Hepatocyte (in vitro differentiated cells): ENCODE measurements around the gene ZDHHC22. TPM values are rescaled to one million over a fixed set of nuclear protein-coding genes. Genes with fewer than 3 reads are reported as not detected.
A peak's percentile ranks its signal among the peaks of the same experiment; 100 is the strongest.

Experiments used
- DNase-seq: peaks from one replicate; pipeline ENCODE4 v3.0.0-alpha.2; 2016; ENCODE audit warnings: low spot score
- H2AFZ ChIP-seq: fragments of 200-600 bp; sonication (generic); 2 replicates; pipeline ENCODE4 v1.6.0; 2016; ENCODE audit warnings: antibody characterized with exemption, mild to moderate bottlenecking
- H3K27ac ChIP-seq: fragments of 200-600 bp; sonication (generic); 2 replicates; pipeline ENCODE4 v1.5.1; 2016; ENCODE audit warnings: mild to moderate bottlenecking
- H3K27me3 ChIP-seq: fragments of 200-600 bp; sonication (generic); 2 replicates; pipeline ENCODE4 v1.6.1; 2016
- H3K36me3 ChIP-seq: fragments of 200-600 bp; sonication (generic); replicated peaks from 2 replicates; pipeline ENCODE4 v1.5.1; 2016; ENCODE audit warnings: low read depth; ENCODE audit not compliant: insufficient read depth
- H3K4me1 ChIP-seq: fragments of 200-600 bp; sonication (generic); 2 replicates; pipeline ENCODE4 v1.5.1; 2016; ENCODE audit warnings: mild to moderate bottlenecking, moderate library complexity; ENCODE audit not compliant: insufficient read depth
- H3K4me2 ChIP-seq: fragments of 200-600 bp; sonication (generic); 2 replicates; pipeline ENCODE4 v1.6.0; 2016
- H3K4me3 ChIP-seq: fragments of 200-600 bp; sonication (generic); 2 replicates; pipeline ENCODE4 v1.5.1; 2016; ENCODE audit warnings: mild to moderate bottlenecking
- H3K79me2 ChIP-seq: fragments of 200-600 bp; sonication (generic); 2 replicates; pipeline ENCODE4 v1.6.0; 2017; ENCODE audit warnings: mild to moderate bottlenecking
- H3K9me2 ChIP-seq: fragments of 200-600 bp; sonication (generic); replicated peaks from 2 replicates; pipeline ENCODE4 v1.6.0; 2017; ENCODE audit warnings: mild to moderate bottlenecking; ENCODE audit not compliant: insufficient read depth
- H3K9me3 ChIP-seq: fragments of 200-600 bp; sonication (generic); 2 replicates; pipeline ENCODE4 v1.5.1; 2016; ENCODE audit warnings: low read depth, mild to moderate bottlenecking
- H4K20me1 ChIP-seq: fragments of 200-600 bp; sonication (generic); 2 replicates; pipeline ENCODE4 v1.6.0; 2016; ENCODE audit warnings: mild to moderate bottlenecking; ENCODE audit not compliant: insufficient read depth, poor library complexity, severe bottlenecking
- EZH2 ChIP-seq: fragments of 200-600 bp; sonication (generic); IDR thresholded peaks from 2 replicates; pipeline ENCODE4 v1.6.1; 2016; ENCODE audit warnings: antibody characterized with exemption, mild to moderate bottlenecking, borderline replicate concordance
- EZH2phosphoT487 ChIP-seq: fragments of 200-600 bp; sonication (generic); IDR thresholded peaks from one replicate; pipeline ENCODE4 v1.6.1; 2018; ENCODE audit warnings: antibody characterized with exemption, mild to moderate bottlenecking, low read depth, moderate library complexity; ENCODE audit not compliant: unreplicated experiment, severe bottlenecking
- WGBS: methylation state at CpG from one replicate; pipeline ENCODE4 v1.1.6; 2016; ENCODE audit warnings: low lambda C conversion rate; ENCODE audit errors: missing lambda C conversion rate; 5-methylcytosine and 5-hydroxymethylcytosine counted together
- polyA plus RNA-seq: library from polyadenylated mRNA; unstranded; fragments of >200 nt; fragmentation: Nextera tagmentation; extraction: Ambion mirVana; gene quantifications from 2 replicates; pipeline ENCODE4 v1.2.1, GENCODE V29; 2016
- total RNA-seq: library from RNA; depleted of rRNA; stranded (reverse); fragments of >200 nt; gene quantifications from 2 replicates; pipeline ENCODE4 v1.2.3, GENCODE V29; 2014
- TF ChIP-seq, protein P1 (sequence below): fragments of 200-600 bp; sonication (generic); IDR thresholded peaks from 2 replicates; pipeline ENCODE4 v1.5.1; 2016; ENCODE audit warnings: antibody characterized with exemption, mild to moderate bottlenecking; ENCODE audit not compliant: poor library complexity

ZDHHC22 gene
- total and polyA plus RNA-seq, 2 experiments from 2014 or later, result not detected

GRCh38 chr14:77099425-77100167 is 42.0 kb downstream of the ZDHHC22 start:
- Histone ChIP-seq H3K27ac (peak overlapping the region; percentile 92), H3K79me2 (peaks cover 59% of the 10 kb centered on the region), H3K9me2 (no peaks in the 10 kb centered on the region), H4K20me1 (no peaks in the 10 kb centered on the region), H3K4me1 (peaks cover 35% of the 10 kb centered on the region), H3K4me3 (peak overlapping the region; percentile 50), H3K27me3 (no peaks in the 10 kb centered on the region), H2AFZ (no peak overlapping the region), H3K9me3 (no peaks in the 10 kb centered on the region), H3K4me2 (peak overlapping the region; percentile 94), H3K36me3 (no peaks in the 10 kb centered on the region)
- no peak for TF ChIP-seq EZH2
- TF ChIP-seq, protein P1, sequence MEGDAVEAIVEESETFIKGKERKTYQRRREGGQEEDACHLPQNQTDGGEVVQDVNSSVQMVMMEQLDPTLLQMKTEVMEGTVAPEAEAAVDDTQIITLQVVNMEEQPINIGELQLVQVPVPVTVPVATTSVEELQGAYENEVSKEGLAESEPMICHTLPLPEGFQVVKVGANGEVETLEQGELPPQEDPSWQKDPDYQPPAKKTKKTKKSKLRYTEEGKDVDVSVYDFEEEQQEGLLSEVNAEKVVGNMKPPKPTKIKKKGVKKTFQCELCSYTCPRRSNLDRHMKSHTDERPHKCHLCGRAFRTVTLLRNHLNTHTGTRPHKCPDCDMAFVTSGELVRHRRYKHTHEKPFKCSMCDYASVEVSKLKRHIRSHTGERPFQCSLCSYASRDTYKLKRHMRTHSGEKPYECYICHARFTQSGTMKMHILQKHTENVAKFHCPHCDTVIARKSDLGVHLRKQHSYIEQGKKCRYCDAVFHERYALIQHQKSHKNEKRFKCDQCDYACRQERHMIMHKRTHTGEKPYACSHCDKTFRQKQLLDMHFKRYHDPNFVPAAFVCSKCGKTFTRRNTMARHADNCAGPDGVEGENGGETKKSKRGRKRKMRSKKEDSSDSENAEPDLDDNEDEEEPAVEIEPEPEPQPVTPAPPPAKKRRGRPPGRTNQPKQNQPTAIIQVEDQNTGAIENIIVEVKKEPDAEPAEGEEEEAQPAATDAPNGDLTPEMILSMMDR, result no peak
- TF ChIP-seq EZH2phosphoT487, result no peak
- DNase-seq, result peak; percentile 66
- WGBS, result 16% methylated on average over 7 of the region's 7 CpGs

DNA sequence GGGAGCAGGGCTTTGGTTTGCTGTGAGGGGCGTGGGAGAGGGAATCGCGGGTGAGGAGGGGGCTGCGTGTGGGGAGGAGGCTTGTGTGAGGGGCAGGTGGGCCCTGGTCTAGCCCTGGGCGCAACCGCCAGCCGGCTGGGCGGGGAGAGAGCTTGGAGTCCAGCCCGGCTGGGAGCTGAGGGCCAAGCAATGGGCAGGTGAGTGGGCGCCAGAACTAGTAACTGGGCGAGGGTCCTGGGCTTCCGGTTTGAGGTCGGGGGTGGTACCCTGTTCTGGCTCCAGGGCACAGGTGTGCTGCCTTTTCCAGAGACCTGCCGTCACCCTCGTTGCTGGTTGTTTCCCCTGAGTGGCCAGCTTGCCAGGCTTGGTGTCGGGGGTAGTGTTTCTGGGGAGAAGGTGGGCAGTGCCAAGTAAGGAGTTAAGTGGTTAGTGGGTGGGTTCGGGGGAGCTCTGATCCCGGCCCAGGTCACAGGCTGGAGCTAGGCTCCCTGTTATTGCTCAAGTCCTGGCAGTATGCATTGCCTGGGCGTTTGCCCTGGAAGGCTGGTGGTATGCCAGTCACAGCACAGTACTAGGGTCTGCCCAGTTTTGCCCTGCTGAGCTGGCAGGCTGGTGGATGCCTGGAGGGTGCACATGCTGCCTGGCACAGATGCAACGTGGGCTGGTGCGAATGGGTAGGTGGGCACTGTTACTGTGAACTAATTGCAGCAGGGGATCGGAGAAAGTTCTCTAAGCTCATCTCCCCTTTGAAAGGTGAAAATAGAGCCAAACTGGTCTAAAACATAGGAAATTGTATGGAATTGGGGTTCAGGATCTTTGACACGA is 42.9 kb downstream of the ZDHHC22 start:
- DNase-seq, result peak; percentile 58
- Histone ChIP-seq H2AFZ (peak overlapping the region; percentile 51), H3K27me3 (no peaks in the 10 kb centered on the region), H3K9me2 (no peaks in the 10 kb centered on the region), H3K4me1 (peaks cover 35% of the 10 kb centered on the region), H4K20me1 (no peaks in the 10 kb centered on the region), H3K4me2 (peak overlapping the region; percentile 94), H3K4me3 (peak overlapping the region; percentile 50), H3K27ac (peak overlapping the region; percentile 92), H3K36me3 (no peaks in the 10 kb centered on the region), H3K79me2 (peaks cover 50% of the 10 kb centered on the region), H3K9me3 (no peaks in the 10 kb centered on the region)
- no peak for TF ChIP-seq EZH2
- WGBS, result 14% methylated on average over 23 of the region's 23 CpGs

- no peaks in the 10 kb centered on the region for H4K20me1 ChIP-seq
- H3K4me1 ChIP-seq, result peaks cover 35% of the 10 kb centered on the region
- 1% methylated on average over 46 of the region's 87 CpGs for WGBS
- H3K79me2 ChIP-seq, result peaks cover 42% of the 10 kb centered on the region
- H2AFZ ChIP-seq, result peak within 1 kb of the TSS; percentile 51
- no peaks in the 10 kb centered on the region for H3K9me3 ChIP-seq
- H3K27me3 ChIP-seq, result no peaks in the 10 kb centered on the region
- peak within 1 kb of the TSS; percentile 50 for H3K4me3 ChIP-seq
- H3K27ac ChIP-seq, result peak within 1 kb of the TSS; percentile 92
- TF ChIP-seq EZH2phosphoT487, result no peak
- TF ChIP-seq, protein P1, result no peak
- H3K4me2 ChIP-seq, result peak within 1 kb of the TSS; percentile 94
- H3K9me2 ChIP-seq, result no peaks in the 10 kb centered on the region
- peak; percentile 100 for DNase-seq
- no peaks in the 10 kb centered on the region for H3K36me3 ChIP-seq
These were observed 43.7 kb downstream of the ZDHHC22 start, which contains the start of gene CIPC for GRCh38 chr14:77097700-77098528. TSS of gene CIPC (plus strand) at chr14:77098258. CDS start at chr14:77105709, 7,451 bp downstream.
